HG02981 (cell line): ENCODE data around the gene ATP9A.
"Not testable (repeated sequence)": the region's sequence is repeated elsewhere in the genome, so short reads cannot be mapped to it uniquely, and the experiment has no call there.

Experiments used
- ATAC-seq: cut with Tn5 transposase; IDR thresholded peaks from one replicate; pipeline ENCODE4 v1.9.1; 2021; ENCODE audit warnings: mild to moderate bottlenecking, moderate library complexity; ENCODE audit not compliant: unreplicated experiment

ATP9A gene

GRCh38 chr20:51656726-51657260 is 111.4 kb downstream of the ATP9A start:
- no peak for ATAC-seq

- not testable (repeated sequence) for ATAC-seq
Observed at GRCh38 chr20:51656089-51656488, 112.1 kb downstream of the ATP9A start.

GRCh38 chr20:51654495-51654894 is 113.7 kb downstream of the ATP9A start:
- no peak for ATAC-seq

- no peak for ATAC-seq
Observed at GRCh38 chr20:51654060-51654459, 114.1 kb downstream of the ATP9A start.

- ATAC-seq: no peak
Observed at GRCh38 chr20:51653226-51653625, 115.0 kb downstream of the ATP9A start.

GRCh38 chr20:51651921-51652549 is 116.2 kb downstream of the ATP9A start:
- no peak for ATAC-seq

- no peak for ATAC-seq
Observed at GRCh38 chr20:51650685-51651134, 117.5 kb downstream of the ATP9A start.

- ATAC-seq: no peak
Observed at GRCh38 chr20:51648571-51648947, 119.6 kb downstream of the ATP9A start.

- ATAC-seq: no peak
Observed at GRCh38 chr20:51647674-51648570, 120.3 kb downstream of the ATP9A start.

GRCh38 chr20:51643810-51644209 is 124.4 kb downstream of the ATP9A start:
- ATAC-seq: not testable (repeated sequence)

GRCh38 chr20:51643390-51643789 is 124.8 kb downstream of the ATP9A start:
- ATAC-seq: no peak

GRCh38 chr20:51641866-51642265 is 126.3 kb downstream of the ATP9A start:
- ATAC-seq: no peak

- ATAC-seq: no peak
Observed at GRCh38 chr20:51640743-51641142, 127.4 kb downstream of the ATP9A start.

GRCh38 chr20:51639206-51639832 is 128.9 kb downstream of the ATP9A start:
- ATAC-seq: no peak

- ATAC-seq: no peak
Observed at GRCh38 chr20:51637241-51637640, 130.9 kb downstream of the ATP9A start.

- no peak for ATAC-seq
Observed at GRCh38 chr20:51636123-51636522, 132.1 kb downstream of the ATP9A start.

- no peak for ATAC-seq
Observed at GRCh38 chr20:51635680-51636079, 132.5 kb downstream of the ATP9A start.

GRCh38 chr20:51634877-51635276 is 133.3 kb downstream of the ATP9A start:
- no peak for ATAC-seq

GRCh38 chr20:51634257-51634656 is 133.9 kb downstream of the ATP9A start:
- no peak for ATAC-seq

- no peak for ATAC-seq
Observed at GRCh38 chr20:51633430-51633829, 134.8 kb downstream of the ATP9A start.

GRCh38 chr20:51631953-51632352 is 136.2 kb downstream of the ATP9A start:
- no peak for ATAC-seq
